HG03095 (cell line): ENCODE measurements around the gene TRIM49D2.
"Not testable (repeated sequence)": the region's sequence is repeated elsewhere in the genome, so short reads cannot be mapped to it uniquely, and the experiment has no call there.

Source experiments
- ATAC-seq: cut with Tn5 transposase; IDR thresholded peaks from one replicate; pipeline ENCODE4 v1.9.1; 2021; ENCODE audit warnings: moderate library complexity; ENCODE audit not compliant: unreplicated experiment

TRIM49D2 gene, protein sequence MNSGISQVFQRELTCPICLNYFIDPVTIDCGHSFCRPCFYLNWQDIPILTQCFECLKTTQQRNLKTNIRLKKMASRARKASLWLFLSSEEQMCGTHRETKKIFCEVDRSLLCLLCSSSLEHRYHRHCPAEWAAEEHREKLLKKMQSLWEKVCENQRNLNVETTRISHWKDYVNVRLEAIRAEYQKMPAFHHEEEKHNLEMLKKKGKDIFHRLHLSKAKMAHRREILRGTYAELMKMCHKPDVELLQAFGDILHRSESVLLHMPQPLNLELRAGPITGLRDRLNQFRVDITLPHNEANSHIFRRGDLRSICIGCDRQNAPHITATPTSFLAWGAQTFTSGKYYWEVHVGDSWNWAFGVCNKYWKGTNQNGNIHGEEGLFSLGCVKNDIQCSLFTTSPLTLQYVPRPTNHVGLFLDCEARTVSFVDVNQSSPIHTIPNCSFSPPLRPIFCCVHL

DNA sequence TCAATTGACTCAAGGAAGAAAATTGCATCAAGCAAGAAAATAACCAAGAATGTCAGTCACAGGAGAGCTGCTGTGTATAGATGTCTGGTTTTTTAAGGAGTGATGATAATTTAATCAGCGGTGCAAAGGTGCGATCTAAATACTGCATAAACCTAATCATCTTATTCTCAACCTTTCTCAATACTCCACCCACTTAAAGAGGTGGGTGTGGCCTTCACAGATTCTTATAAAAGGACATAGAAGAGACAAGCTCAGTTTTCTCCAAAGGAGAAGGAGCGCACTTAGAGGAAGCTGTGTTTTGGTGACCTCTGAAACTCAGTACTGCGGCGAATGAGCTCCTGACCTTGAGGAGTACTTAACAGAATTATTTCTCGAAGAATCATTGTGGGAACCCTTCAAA lies at the start of gene TRIM49D2:
Gene TRIM49D2, plus strand, starts transcription at position 301 of the 400 bp plus-strand sequence. CDS start 2,698 bp downstream, outside the sequence.
- not testable (repeated sequence) for ATAC-seq

DNA sequence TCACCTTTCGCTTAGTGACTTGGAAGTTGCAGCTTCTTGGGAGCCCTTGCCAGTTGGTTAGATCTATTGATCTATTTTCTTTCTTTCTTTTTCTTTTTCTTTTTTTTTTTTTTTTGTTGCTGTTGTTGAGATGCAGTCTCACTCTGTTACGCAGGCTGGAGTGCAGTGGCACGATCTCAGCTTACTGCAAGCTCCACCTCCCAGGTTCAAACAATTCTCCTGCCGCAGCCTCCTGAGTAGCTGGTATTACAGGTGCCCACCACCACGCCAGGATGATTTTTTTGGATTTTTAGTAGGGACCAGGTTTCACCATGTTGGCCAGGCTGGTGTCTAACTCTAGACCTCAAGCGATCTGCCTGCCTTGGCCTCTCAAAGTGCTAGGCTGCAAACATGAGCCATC lies 46.4 kb upstream of the TRIM49D2 start:
- ATAC-seq, result not testable (repeated sequence)

DNA sequence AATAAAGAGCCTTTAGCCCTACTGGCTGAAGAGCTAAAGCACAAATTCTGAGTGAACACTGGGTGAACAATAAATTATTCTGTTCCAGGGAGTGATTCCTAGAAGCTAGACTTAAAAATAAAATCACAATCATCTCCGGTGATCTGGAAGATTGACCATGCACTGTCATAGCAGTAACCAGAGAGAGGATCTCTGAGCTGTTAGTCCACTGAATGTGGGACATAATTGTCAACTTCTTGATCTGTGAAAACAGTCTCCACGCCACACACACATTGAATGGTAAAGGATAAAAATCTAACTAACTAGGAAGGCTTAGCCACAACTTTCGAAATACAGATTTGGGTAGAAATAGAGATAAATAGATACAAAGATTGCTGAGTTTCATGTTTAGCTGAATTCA lies 30.6 kb upstream of the TRIM49D2 start:
- not testable (repeated sequence) for ATAC-seq

DNA sequence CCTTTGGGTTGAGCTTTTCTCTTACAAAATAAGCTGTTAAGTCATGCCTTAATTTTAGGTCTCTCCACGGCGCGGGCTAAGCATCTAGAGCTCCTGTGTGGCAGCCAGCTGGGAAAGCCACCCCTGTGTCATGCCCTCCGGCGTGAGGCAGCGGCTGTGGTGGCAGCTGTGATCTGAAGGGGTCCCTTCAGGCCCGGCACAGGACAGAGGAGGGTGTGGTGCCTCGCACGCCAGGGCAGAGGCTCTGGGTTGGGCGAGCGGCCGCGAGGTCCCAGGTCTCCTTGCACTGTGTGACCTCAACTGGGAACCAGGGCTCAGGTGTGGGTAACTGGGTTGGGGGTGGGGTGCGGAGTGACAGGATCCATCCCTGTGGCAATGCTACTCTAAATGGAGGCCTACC lies 23.1 kb upstream of the TRIM49D2 start:
- ATAC-seq, result not testable (repeated sequence)

DNA sequence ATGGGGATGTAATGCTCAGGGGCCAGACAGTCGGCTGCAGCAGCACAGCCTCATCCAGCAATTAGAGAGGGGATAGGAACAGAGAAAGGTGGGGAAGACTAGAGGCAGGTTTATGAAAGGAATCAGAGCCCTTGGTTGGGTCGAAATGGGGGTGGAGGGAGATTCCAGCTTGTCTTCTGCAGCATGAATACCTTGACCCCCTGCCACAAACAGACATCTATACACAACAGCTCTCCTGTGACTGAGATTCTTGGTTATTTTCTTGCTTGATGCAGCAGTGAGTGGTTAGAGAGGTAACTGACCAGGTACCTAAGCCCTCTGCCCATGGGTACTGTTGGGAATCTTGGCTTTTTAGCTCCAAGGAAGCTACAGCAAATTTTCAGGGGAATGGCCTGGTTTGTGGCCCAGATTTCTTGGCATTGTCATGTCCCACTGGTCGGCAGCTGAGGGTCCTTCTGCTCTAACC lies 1.6 kb upstream of the TRIM49D2 start, which contains the start of gene TRIM49D1:
Gene TRIM49D1, minus strand, starts transcription at position 51 of the 466 bp plus-strand sequence. CDS start 4,535 bp downstream, outside the sequence.
- ATAC-seq, result no peak

DNA sequence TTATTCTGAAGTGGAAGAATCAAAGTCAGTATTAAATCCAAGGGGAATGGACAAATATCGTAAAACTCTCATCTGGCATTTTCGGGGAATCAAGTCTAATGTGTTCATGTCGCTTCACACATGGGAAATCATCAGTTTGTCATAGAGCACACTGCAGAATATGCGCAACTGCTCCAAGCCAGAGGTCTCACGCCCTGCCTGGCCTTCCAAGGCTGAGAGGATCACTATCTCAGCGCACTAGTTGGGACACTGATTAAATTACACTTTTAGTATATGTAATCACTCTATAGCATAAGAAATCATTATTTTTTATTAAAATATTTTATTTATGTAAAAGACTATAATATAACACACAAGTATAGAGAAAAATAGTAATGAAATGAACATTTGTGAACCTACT lies 37.0 kb downstream of the TRIM49D2 start:
- ATAC-seq, result not testable (repeated sequence)

DNA sequence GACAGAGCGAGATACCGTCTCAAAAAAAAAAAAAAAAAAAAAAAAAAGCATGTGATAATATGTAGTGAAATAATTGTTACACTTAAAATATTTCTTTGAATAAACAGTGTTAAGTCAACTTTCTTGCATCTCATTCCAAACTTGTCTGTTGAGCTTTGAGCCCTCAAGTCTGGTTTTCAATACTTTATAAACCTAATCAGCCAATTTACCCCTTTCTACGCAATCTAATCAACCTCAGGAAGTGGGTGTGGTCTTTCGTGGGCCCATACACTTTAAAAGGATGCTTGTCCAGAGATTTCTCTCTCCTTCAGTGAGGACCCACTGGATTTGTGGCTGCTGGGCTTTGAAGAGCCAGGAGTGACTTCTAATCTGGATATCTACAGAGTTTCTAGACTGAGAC lies 41.9 kb downstream of the TRIM49D2 start, which contains the start of gene TRIM64:
Gene TRIM64, plus strand, starts transcription at position 301 of the 400 bp plus-strand sequence. CDS start 2,467 bp downstream, outside the sequence.
- ATAC-seq, result not testable (repeated sequence)
